Trophoblast cell (in vitro differentiated cells and primary cell): ENCODE measurements around the gene PTDSS2.
A peak's percentile ranks its signal among the peaks of the same experiment; 100 is the strongest.

ENCODE experiments used
- DNase-seq, 2 donors: peaks; one replicate each; pipeline ENCODE4 v3.0.0-alpha.2; 2016
- H2AFZ ChIP-seq: 2 replicates; pipeline ENCODE4 v1.6.1; 2013; ENCODE audit warnings: low read length, moderate library complexity, mild to moderate bottlenecking; ENCODE audit not compliant: insufficient read depth, poor library complexity
- H2AK5ac ChIP-seq: 2 replicates; pipeline ENCODE4 v1.6.1; 2013; ENCODE audit warnings: mild to moderate bottlenecking, low read length
- H2BK120ac ChIP-seq: 2 replicates; pipeline ENCODE4 v1.6.1; 2013; ENCODE audit warnings: low read length, mild to moderate bottlenecking, moderate library complexity; ENCODE audit not compliant: insufficient read depth, poor library complexity
- H2BK12ac ChIP-seq: 2 replicates; pipeline ENCODE4 v1.6.1; 2013; ENCODE audit warnings: mild to moderate bottlenecking, low read length, moderate library complexity
- H2BK5ac ChIP-seq: 2 replicates; pipeline ENCODE4 v1.6.1; 2013; ENCODE audit warnings: low read length, low read depth, moderate library complexity, mild to moderate bottlenecking; ENCODE audit not compliant: poor library complexity
- H3K14ac ChIP-seq: 2 replicates; pipeline ENCODE4 v1.6.1; 2013; ENCODE audit warnings: mild to moderate bottlenecking, low read length
- H3K18ac ChIP-seq: 2 replicates; pipeline ENCODE4 v1.6.1; 2013; ENCODE audit warnings: mild to moderate bottlenecking, low read length
- H3K23ac ChIP-seq: 2 replicates; pipeline ENCODE4 v1.6.1; 2013; ENCODE audit warnings: low read length
- H3K27ac ChIP-seq: 2 replicates; pipeline ENCODE4 v1.5.1; 2013; ENCODE audit warnings: low read depth, mild to moderate bottlenecking, inconsistent platforms, low read length, moderate library complexity
- H3K27me3 ChIP-seq: 2 replicates; pipeline ENCODE4 v1.6.1; 2013; ENCODE audit warnings: inconsistent platforms, mild to moderate bottlenecking, low read length, moderate library complexity; ENCODE audit not compliant: insufficient read depth
- H3K36me3 ChIP-seq, 2 experiments: 1 replicate in 1 of 2; 2 replicates in 1 of 2; pipeline ENCODE4 v1.6.1; 2013; ENCODE audit warnings: low read length in 2 of 2, mild to moderate bottlenecking in 2 of 2, moderate library complexity in 1 of 2; ENCODE audit not compliant: insufficient read depth in 2 of 2, control insufficient read depth in 1 of 2
- H3K4ac ChIP-seq: 2 replicates; pipeline ENCODE4 v1.6.1; 2013; ENCODE audit warnings: low read depth, mild to moderate bottlenecking, low read length, moderate library complexity
- H3K4me1 ChIP-seq, 2 experiments: 1 replicate in 1 of 2; 2 replicates in 1 of 2; pipeline ENCODE4 v1.6.1; 2013; ENCODE audit warnings: low read length in 2 of 2, mild to moderate bottlenecking in 2 of 2, moderate library complexity in 1 of 2; ENCODE audit not compliant: insufficient read depth in 2 of 2, control insufficient read depth in 1 of 2
- H3K4me2 ChIP-seq: 2 replicates; pipeline ENCODE4 v1.6.1; 2013; ENCODE audit warnings: inconsistent platforms, mild to moderate bottlenecking, low read length, moderate library complexity
- H3K4me3 ChIP-seq: 2 replicates; pipeline ENCODE4 v1.5.1; 2013; ENCODE audit warnings: mild to moderate bottlenecking, low read depth, low read length, inconsistent platforms
- H3K79me1 ChIP-seq: one replicate; pipeline ENCODE4 v1.6.1; 2013; ENCODE audit warnings: low read length
- H3K79me2 ChIP-seq: 2 replicates; pipeline ENCODE4 v1.6.1; 2013; ENCODE audit warnings: low read length, mild to moderate bottlenecking; ENCODE audit not compliant: control insufficient read depth, insufficient read depth, poor library complexity
- H3K9ac ChIP-seq: 2 replicates; pipeline ENCODE4 v1.6.1; 2013; ENCODE audit warnings: mild to moderate bottlenecking, low read length
- H3K9me3 ChIP-seq: 2 replicates; pipeline ENCODE4 v1.6.1; 2013; ENCODE audit warnings: low read depth, mild to moderate bottlenecking, control low read depth, inconsistent platforms, low read length; ENCODE audit not compliant: insufficient read depth
- H4K12ac ChIP-seq: 2 replicates; pipeline ENCODE4 v1.6.1; 2013; ENCODE audit warnings: low read depth, mild to moderate bottlenecking, low read length, moderate library complexity
- H4K8ac ChIP-seq: 2 replicates; pipeline ENCODE4 v1.6.1; 2013; ENCODE audit warnings: low read depth, mild to moderate bottlenecking, low read length, moderate library complexity
- H4K91ac ChIP-seq: one replicate; pipeline ENCODE4 v1.6.1; 2013; ENCODE audit warnings: low read depth, mild to moderate bottlenecking, low read length, moderate library complexity
- WGBS: extraction: QIAGEN DNeasy Blood & Tissue Kit; methylation state at CpG from one replicate; pipeline ENCODE4 v1.1.7; 2013; ENCODE audit warnings: missing lambda C conversion rate; ENCODE audit not compliant: insufficient read length, insufficient coverage; ENCODE audit errors: extremely low coverage; 5-methylcytosine and 5-hydroxymethylcytosine counted together

PTDSS2 gene

GRCh38 chr11:461626-462025, 11.5 kb downstream of the PTDSS2 start:
- no CpG with 5 or more reads among the region's 9 CpGs for WGBS

GRCh38 chr11:462107-462890, 12.2 kb downstream of the PTDSS2 start:
- WGBS, result no CpG with 5 or more reads among the region's 16 CpGs
- Histone ChIP-seq H3K36me3 (peaks cover 32 to 33% of the 10 kb centered on the region in 2 experiments), H3K27ac (no peak overlapping the region), H2BK12ac (no peak overlapping the region), H4K8ac (no peak overlapping the region), H3K27me3 (no peaks in the 10 kb centered on the region), H3K4me3 (no peak overlapping the region), H2AK5ac (peak overlapping the region; percentile 58), H3K4me1 (peaks cover 27 to 43% of the 10 kb centered on the region in 2 experiments), H3K4me2 (no peak overlapping the region), H2AFZ (no peak overlapping the region), H3K14ac (peak overlapping the region; percentile 25), H2BK5ac (no peak overlapping the region), H3K18ac (no peak overlapping the region), H3K9me3 (no peaks in the 10 kb centered on the region), H3K23ac (no peak overlapping the region), H3K79me1 (peaks cover 17% of the 10 kb centered on the region), H2BK120ac (no peak overlapping the region), H3K4ac (peak overlapping the region; percentile 59), H3K9ac (no peak overlapping the region), H3K79me2 (peaks cover 10% of the 10 kb centered on the region), H4K12ac (no peak overlapping the region), H4K91ac (no peak overlapping the region)
- no peak for DNase-seq

More at GRCh38 chr11:461626-462025, 11.5 kb downstream of the PTDSS2 start:
- peak overlapping the region; percentile 58 for H2AK5ac ChIP-seq
- no peak overlapping the region for H3K4me3 ChIP-seq
- H3K27me3 ChIP-seq, result no peaks in the 10 kb centered on the region
- H2BK12ac ChIP-seq, result no peak overlapping the region
- H3K4me1 ChIP-seq, result peaks cover 23 to 39% of the 10 kb centered on the region in 2 experiments
- no peak overlapping the region for H4K12ac ChIP-seq
- peak overlapping the region; percentile 7 for H3K14ac ChIP-seq
- peaks cover 16% of the 10 kb centered on the region for H3K79me1 ChIP-seq
- no peak overlapping the region for H2BK120ac ChIP-seq
- H3K9ac ChIP-seq, result no peak overlapping the region
- peaks cover 10% of the 10 kb centered on the region for H3K79me2 ChIP-seq
- H2BK5ac ChIP-seq, result no peak overlapping the region
- peak overlapping the region; percentile 67 for H4K91ac ChIP-seq
- H3K18ac ChIP-seq, result peak overlapping the region; percentile 25
- H4K8ac ChIP-seq, result no peak overlapping the region
- no peak overlapping the region for H3K27ac ChIP-seq
- peak overlapping the region; percentile 59 for H3K4ac ChIP-seq
- no peak overlapping the region for H3K4me2 ChIP-seq
- no peaks in the 10 kb centered on the region for H3K9me3 ChIP-seq
- DNase-seq, result no peak
- H2AFZ ChIP-seq, result no peak overlapping the region
- peaks cover 35 to 38% of the 10 kb centered on the region in 2 experiments for H3K36me3 ChIP-seq
- no peak overlapping the region for H3K23ac ChIP-seq

- Histone ChIP-seq H2BK12ac (peak overlapping the region; percentile 71), H3K18ac (no peak overlapping the region), H3K4ac (peak overlapping the region; percentile 75), H3K9me3 (no peaks in the 10 kb centered on the region), H2BK120ac (no peak overlapping the region), H4K12ac (no peak overlapping the region), H3K79me2 (peaks cover 10% of the 10 kb centered on the region), H3K27me3 (no peaks in the 10 kb centered on the region), H3K27ac (no peak overlapping the region), H2AK5ac (peak overlapping the region; percentile 1), H2AFZ (no peak overlapping the region), H3K4me1 (peaks cover 32 to 53% of the 10 kb centered on the region in 2 experiments), H2BK5ac (no peak overlapping the region), H3K23ac (no peak overlapping the region), H3K14ac (peak overlapping the region; percentile 60), H3K4me2 (no peak overlapping the region), H3K9ac (no peak overlapping the region), H3K36me3 (peaks cover 29 to 32% of the 10 kb centered on the region in 2 experiments), H4K91ac (peak overlapping the region; percentile 45), H4K8ac (no peak overlapping the region), H3K4me3 (no peak overlapping the region), H3K79me1 (peaks cover 19% of the 10 kb centered on the region)
- DNase-seq, result no peak
- WGBS, result no CpG with 5 or more reads among the region's 24 CpGs
Measured at GRCh38 chr11:464316-464715, 14.2 kb downstream of the PTDSS2 start.

GRCh38 chr11:465896-466530, 15.9 kb downstream of the PTDSS2 start:
- no peak overlapping the region for H4K12ac ChIP-seq

More at GRCh38 chr11:465896-466530, 15.9 kb downstream of the PTDSS2 start:
- no peak overlapping the region for H4K8ac ChIP-seq
- no peak overlapping the region for H3K4me3 ChIP-seq
- peak overlapping the region; percentile 58 for H2BK120ac ChIP-seq
- no peaks in the 10 kb centered on the region for H3K27me3 ChIP-seq
- H3K23ac ChIP-seq, result no peak overlapping the region
- peak overlapping the region; percentile 88 for H2BK5ac ChIP-seq
- no peak overlapping the region for H2AFZ ChIP-seq
- peaks cover 15% of the 10 kb centered on the region for H3K79me1 ChIP-seq
- peaks cover 6% of the 10 kb centered on the region for H3K79me2 ChIP-seq
- H4K91ac ChIP-seq, result peak overlapping the region; percentile 70
- H3K18ac ChIP-seq, result peak overlapping the region; percentile 51
- no peak overlapping the region for H2AK5ac ChIP-seq
- peaks cover 19 to 21% of the 10 kb centered on the region in 2 experiments for H3K36me3 ChIP-seq
- no peak overlapping the region for H3K4ac ChIP-seq
- peak overlapping the region; percentile 82 for H3K27ac ChIP-seq
- peaks cover 28 to 44% of the 10 kb centered on the region in 2 experiments for H3K4me1 ChIP-seq
- no peak overlapping the region for H3K9ac ChIP-seq
- WGBS, result no CpG with 5 or more reads among the region's 9 CpGs
- H3K4me2 ChIP-seq, result peak overlapping the region; percentile 48
- H3K14ac ChIP-seq, result no peak overlapping the region
- peak; percentile 93 to 97 for DNase-seq
- H3K9me3 ChIP-seq, result peaks cover 1% of the 10 kb centered on the region
- peak overlapping the region; percentile 61 for H2BK12ac ChIP-seq
